Measurements from ENCODE around the gene IGFL2. TPM values are rescaled to one million over a fixed set of nuclear protein-coding genes. Genes with fewer than 3 reads are reported as not detected.

The IGFL2 gene
- polyA plus RNA-seq, 1 of the 3 experiments (the other 2 are of a cell fraction), result 0.23 TPM

DNA sequence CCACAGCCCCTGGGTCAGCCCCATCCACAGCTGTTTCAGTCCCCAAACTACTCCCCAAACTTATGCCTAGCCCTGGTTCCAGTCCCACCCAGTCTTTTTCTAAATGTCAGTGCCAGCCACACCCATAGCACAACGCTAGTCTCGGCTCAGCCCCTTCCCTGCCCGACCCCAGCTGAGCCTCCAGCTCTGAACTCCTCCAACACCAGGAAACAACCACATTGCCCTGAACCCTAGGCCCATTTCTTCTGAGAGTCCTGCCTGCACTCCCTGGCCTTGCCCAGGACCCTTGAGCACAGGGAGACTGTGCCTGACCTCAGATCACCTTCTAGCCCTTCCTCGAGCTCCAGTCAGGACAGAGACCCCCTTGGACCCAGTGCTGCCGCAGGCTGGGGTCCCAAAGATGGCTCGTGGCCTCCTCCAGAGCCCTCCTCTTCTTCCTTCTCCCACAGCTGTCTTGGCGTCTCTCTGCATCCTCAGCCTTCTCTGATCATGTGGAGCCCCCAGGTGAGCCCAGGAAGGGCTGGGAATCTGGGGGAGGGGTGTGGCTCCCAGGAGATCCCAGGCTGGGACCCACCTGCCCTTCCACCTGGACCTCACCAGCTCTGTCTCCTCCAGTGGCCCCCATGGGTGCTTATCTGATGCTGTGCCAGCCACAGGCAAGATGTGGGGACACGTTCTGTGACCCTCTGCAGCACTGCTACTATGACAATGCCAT, 48.5 kb downstream of the IGFL2 start:
- Histone ChIP-seq H3K4me3 (ENCODE audit: low read depth in 2 of 2, low read length in 1 of 2) (no peak overlapping the region), H3K9me3 (no peaks in the 10 kb centered on the region), H3F3A (replicated peaks; ENCODE audit: insufficient read depth) (peaks cover 11% of the 10 kb centered on the region), H3K79me2 (ENCODE audit: insufficient read depth) (no peaks in the 10 kb centered on the region), H3K27ac (ENCODE audit: low read depth in 2 of 2, low read length in 1 of 2) (no peak overlapping the region), H3K4me2 (no peak overlapping the region), H3K4me1 (ENCODE audit: control insufficient read depth in 1 of 2, insufficient read depth in 2 of 2, low read depth in 1 of 2, low read length in 1 of 2) (0 out of 4 replicates have a peak, but pooled peaks cover 0 to 6% of the 10 kb centered on the region in 2 experiments), H2AFZ (ENCODE audit: low read depth) (no peak overlapping the region), H3K9ac (no peak overlapping the region), H3K36me3 (replicated peaks in 1 of 2; ENCODE audit: control insufficient read depth in 1 of 2, insufficient read depth in 2 of 2, low read length in 1 of 2) (no peaks in the 10 kb centered on the region), H4K20me1 (ENCODE audit: insufficient read depth) (no peaks in the 10 kb centered on the region), H3K9me2 (no peaks in the 10 kb centered on the region), H3K27me3 (ENCODE audit: insufficient read depth) (no peaks in the 10 kb centered on the region; the same call in 1 of the 2 replicates)
- TF ChIP-seq SMC3 (IDR thresholded peaks at IDR 0.05; ENCODE audit: low read depth, low read length) (no peak), GABPA (IDR thresholded peaks at IDR 0.05; ENCODE audit: low read depth) (no peak), TEAD4 (IDR thresholded peaks at IDR 0.05; ENCODE audit: borderline replicate concordance, insufficient read depth) (no peak), YY1 (IDR thresholded peaks at IDR 0.05; ENCODE audit: low read depth) (no peak), RAD21 (IDR thresholded peaks at IDR 0.05; ENCODE audit: low read length) (no peak), SIN3A (IDR thresholded peaks at IDR 0.05; ENCODE audit: borderline replicate concordance, low read depth, low read length) (no peak), FOSL2 (IDR thresholded peaks at IDR 0.05; ENCODE audit: borderline replicate concordance, low read depth) (no peak), MEF2A (IDR thresholded peaks at IDR 0.05; ENCODE audit: borderline replicate concordance, low read depth) (no peak), EP300 (IDR thresholded peaks at IDR 0.05; ENCODE audit: borderline replicate concordance in 1 of 2, low read depth in 1 of 2, low read length in 1 of 2) (no peak), JUND (IDR thresholded peaks at IDR 0.05) (no peak), RFX5 (IDR thresholded peaks at IDR 0.05; ENCODE audit: low read length) (no peak), POLR2AphosphoS5 (IDR thresholded peaks at IDR 0.05; ENCODE audit: low read depth, low read length) (no peak), GATA2 (CRISPR knock-in tag; IDR thresholded peaks at IDR 0.05) (no peak), NRF1 (IDR thresholded peaks at IDR 0.05; ENCODE audit: low read depth, low read length) (no peak)
- TF ChIP-seq, protein P1, sequence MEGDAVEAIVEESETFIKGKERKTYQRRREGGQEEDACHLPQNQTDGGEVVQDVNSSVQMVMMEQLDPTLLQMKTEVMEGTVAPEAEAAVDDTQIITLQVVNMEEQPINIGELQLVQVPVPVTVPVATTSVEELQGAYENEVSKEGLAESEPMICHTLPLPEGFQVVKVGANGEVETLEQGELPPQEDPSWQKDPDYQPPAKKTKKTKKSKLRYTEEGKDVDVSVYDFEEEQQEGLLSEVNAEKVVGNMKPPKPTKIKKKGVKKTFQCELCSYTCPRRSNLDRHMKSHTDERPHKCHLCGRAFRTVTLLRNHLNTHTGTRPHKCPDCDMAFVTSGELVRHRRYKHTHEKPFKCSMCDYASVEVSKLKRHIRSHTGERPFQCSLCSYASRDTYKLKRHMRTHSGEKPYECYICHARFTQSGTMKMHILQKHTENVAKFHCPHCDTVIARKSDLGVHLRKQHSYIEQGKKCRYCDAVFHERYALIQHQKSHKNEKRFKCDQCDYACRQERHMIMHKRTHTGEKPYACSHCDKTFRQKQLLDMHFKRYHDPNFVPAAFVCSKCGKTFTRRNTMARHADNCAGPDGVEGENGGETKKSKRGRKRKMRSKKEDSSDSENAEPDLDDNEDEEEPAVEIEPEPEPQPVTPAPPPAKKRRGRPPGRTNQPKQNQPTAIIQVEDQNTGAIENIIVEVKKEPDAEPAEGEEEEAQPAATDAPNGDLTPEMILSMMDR (IDR thresholded peaks at IDR 0.05), result no peak
- TF ChIP-seq, protein P2, sequence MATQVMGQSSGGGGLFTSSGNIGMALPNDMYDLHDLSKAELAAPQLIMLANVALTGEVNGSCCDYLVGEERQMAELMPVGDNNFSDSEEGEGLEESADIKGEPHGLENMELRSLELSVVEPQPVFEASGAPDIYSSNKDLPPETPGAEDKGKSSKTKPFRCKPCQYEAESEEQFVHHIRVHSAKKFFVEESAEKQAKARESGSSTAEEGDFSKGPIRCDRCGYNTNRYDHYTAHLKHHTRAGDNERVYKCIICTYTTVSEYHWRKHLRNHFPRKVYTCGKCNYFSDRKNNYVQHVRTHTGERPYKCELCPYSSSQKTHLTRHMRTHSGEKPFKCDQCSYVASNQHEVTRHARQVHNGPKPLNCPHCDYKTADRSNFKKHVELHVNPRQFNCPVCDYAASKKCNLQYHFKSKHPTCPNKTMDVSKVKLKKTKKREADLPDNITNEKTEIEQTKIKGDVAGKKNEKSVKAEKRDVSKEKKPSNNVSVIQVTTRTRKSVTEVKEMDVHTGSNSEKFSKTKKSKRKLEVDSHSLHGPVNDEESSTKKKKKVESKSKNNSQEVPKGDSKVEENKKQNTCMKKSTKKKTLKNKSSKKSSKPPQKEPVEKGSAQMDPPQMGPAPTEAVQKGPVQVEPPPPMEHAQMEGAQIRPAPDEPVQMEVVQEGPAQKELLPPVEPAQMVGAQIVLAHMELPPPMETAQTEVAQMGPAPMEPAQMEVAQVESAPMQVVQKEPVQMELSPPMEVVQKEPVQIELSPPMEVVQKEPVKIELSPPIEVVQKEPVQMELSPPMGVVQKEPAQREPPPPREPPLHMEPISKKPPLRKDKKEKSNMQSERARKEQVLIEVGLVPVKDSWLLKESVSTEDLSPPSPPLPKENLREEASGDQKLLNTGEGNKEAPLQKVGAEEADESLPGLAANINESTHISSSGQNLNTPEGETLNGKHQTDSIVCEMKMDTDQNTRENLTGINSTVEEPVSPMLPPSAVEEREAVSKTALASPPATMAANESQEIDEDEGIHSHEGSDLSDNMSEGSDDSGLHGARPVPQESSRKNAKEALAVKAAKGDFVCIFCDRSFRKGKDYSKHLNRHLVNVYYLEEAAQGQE (IDR thresholded peaks at IDR 0.05; ENCODE audit: low read depth, low read length), result no peak
- WGBS (ENCODE audit: low lambda C conversion rate), result 18% methylated on average over 7 of the region's 8 CpGs
- DNase-seq, result no peak
- ChIA-PET POLR2A (no interaction called here), CTCF (interaction anchor here (0.6 to 3.0 kb wide), 2 partner anchors 118 to 427 kb away, joined by 3 to 10 read pairs; partner anchors contain the start of gene SIX5)
